GM18519 (cell line): ENCODE results near the gene DMBT1.
"Not testable (repeated sequence)": the region's sequence is repeated elsewhere in the genome, so short reads cannot be mapped to it uniquely, and the experiment has no call there.

Experiments
- ATAC-seq: cut with Tn5 transposase; IDR thresholded peaks from one replicate; pipeline ENCODE4 v1.9.1; 2021; ENCODE audit warnings: mild to moderate bottlenecking, moderate library complexity; ENCODE audit not compliant: unreplicated experiment, low FRiP score

Gene DMBT1

GRCh38 chr10:122576291-122576690, 15.7 kb downstream of the DMBT1 start:
- no peak for ATAC-seq

DNA sequence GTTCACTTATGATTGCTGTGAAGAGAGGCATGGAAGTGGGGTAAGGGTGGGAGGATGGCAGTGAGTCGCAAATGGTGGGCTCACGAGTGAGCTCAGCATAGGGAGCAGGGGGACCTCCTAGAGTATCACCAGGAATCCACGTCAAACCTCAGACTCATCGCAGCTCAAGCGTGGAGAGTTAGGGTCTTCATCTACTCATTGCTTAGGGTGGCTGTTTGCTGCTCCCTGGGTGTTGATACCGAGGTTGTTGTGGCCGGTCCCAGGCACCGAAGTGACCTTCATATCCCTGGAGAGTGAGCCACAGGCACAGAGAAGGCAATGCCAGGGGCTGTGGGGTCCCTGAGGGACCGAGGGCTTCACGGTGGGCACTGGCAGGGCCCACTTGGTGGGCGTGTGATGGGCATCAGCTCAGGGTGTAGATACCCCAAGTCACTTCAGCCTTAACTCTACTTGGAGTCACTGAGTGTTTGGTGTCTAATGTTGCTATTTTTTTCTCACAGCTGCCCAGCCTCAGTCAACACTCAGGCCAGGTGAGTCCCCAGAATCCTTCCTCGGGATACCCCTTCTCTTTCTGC, 16.8 kb downstream of the DMBT1 start:
- no peak for ATAC-seq

GRCh38 chr10:122586070-122586469, 25.5 kb downstream of the DMBT1 start:
- not testable (repeated sequence) for ATAC-seq

DNA sequence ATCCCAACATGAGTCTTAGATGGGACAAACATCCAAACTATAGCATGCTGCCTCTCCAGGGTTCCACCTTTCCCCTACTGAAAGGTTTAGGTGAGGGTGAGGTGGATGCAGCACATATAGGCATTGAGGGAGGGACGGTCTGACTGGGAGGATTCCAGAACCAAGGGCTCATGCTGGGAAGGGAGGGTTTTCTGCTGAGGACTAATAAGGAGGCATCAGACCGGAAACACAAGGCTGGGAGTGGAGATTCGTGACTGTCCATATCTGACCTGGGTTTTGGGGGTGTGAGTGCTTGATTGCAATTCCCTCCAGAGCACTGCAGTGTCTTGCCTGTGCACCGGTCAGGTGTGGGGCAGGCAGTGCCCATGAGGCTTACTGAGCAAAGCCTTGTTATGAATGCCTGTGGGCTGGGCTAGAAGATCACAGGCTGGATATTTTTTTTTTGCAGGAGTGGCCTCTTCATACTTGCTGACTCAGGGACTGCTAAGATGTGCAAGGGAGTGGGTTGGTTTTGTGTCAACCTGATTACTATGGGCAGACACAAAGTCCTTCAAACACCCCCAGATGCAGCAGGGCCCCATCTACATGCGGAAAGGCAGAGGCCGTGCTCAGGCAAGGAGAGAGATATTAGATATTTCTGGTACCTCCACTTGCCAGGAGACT, 26.7 kb downstream of the DMBT1 start:
- no peak for ATAC-seq

DNA sequence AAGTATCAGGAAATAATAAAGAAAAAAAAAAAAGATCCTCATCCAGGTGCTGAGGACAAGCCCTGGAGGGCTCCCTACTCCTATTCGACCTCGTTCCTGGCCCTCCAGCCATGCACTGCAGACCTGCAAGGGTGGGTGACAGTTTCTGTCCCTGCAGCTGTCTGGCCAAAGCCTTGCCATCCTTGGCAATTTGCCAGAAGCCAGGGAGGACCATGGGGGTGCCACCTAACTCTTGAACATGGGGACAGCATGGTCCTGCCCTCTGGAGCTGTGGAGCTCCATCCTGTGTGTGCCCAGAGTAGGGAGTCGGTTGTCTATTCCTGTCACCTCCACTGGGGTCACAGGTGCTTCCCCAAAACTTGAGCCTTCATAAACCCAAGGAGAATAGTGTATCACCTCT, 27.8 kb downstream of the DMBT1 start:
- ATAC-seq = no peak

DNA sequence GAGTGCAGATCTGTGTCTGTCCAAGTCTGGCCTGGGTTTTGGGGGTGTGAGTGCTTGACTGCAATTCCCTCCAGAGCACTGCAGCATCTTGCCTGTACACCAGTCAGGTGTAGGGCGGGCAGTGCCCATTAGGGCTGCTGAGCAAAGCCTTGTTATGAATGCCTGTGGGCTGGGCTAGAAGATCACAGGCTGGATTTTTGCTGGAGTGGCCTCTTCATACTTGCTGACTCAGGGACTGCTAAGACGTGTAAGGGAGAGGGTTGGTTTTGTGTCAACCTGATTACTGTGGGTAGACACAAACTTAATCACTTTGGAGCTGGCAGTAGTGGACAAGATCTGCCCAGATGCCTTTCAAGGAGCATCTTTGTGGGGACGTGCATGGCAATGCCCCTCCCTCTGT, 29.6 kb downstream of the DMBT1 start:
- no peak for ATAC-seq

DNA sequence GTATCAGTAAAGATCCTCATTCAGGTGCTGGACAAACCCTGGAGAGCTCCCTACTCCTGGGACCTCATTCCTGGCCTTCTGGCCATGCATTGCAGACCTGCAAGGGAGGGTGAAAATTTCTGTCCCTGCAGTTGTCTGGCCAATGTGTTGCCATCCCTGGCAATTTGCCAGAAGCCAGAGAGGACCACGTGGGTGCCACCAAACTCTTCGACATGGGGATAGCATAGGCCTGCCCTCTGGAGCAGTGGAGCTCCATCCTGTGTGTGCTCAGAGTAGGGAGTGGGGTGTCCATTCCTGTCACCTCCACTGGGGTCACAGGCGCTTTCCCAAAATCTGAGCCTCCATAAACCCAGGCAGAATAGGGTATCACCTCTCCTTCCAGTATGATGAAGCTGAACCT, 31.2 kb downstream of the DMBT1 start:
- no peak for ATAC-seq

GRCh38 chr10:122592161-122592560, 31.6 kb downstream of the DMBT1 start:
- ATAC-seq = no peak

DNA sequence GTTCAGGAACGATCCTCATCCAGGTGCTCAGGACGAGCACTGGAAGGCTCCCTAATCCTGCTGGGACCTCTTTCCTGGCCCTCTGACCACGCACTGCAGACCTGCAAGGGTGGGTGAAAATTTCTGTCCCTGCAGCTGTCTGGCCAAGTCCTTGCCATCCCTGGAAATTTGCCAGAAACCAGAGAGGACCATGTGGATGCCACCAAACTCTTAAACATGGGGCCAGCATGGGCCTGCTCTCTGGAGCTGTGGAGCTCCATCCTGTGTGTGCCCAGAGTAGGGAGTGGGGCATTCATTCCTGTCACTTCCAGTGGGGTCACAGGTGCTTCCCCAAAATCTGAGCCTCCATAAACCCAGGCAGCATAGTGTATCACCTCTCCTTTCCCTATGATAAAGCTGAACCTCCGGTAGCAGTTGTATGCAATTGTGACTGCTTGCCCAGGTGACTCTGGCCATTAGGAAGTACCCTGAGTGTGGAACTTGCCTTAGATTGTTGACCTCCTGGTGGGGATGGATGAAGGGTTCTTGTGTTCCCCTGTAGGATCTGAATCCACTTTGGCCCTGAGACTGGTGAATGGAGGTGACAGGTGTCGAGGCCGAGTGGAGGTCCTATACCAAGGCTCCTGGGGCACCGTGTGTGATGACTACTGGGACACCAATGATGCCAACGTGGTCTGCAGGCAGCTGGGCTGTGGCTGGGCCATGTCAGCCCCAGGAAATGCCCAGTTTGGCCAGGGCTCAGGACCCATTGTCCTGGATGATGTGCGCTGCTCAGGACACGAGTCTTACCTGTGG, 57.1 kb downstream of the DMBT1 start:
- no peak for ATAC-seq

DNA sequence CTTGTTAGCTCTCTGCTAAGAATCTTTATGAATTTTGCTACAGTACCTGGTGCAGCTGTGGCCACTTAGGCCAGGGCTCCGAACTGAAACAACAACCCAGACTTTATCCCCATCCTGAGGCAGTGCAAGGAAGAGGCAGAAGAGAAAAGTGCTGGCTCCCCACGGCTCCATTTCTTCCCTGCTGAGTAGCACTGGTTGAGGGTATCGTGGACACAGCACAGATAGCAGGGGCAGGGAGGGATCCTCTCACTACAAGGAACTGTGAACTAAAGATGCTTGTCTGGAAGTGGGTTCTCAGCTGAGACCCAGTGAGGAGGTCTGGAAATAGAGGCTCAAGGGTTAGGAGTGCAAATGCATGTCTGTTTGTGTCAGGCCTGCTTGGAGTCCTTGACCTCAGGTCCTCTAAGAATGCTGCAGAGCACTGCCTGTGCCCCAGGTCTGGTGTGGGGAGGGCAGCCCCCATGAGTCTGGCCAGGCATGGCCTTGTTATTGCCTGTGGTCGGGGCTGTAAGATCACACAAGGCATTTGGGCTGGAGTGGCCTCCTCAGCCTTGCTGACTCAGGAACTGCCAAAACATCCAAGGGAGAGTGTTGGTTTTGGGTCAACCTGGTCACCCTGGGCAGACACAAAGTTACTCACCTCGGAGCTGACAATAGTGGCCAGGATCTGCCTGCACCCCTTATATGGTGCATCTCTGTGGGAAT, 58.1 kb downstream of the DMBT1 start:
- no peak for ATAC-seq

DNA sequence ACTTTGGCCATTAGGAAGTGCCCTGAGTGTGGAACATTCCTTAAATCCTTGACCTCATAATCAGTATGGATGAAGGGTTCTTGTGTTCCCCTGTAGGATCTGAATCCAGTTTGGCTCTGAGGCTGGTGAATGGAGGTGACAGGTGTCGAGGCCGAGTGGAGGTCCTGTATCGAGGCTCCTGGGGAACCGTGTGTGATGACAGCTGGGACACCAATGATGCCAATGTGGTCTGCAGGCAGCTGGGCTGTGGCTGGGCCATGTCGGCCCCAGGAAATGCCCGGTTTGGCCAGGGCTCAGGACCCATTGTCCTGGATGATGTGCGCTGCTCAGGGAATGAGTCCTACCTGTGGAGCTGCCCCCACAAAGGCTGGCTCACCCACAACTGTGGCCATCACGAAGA, 60.4 kb downstream of the DMBT1 start:
- ATAC-seq = not testable (repeated sequence)

DNA sequence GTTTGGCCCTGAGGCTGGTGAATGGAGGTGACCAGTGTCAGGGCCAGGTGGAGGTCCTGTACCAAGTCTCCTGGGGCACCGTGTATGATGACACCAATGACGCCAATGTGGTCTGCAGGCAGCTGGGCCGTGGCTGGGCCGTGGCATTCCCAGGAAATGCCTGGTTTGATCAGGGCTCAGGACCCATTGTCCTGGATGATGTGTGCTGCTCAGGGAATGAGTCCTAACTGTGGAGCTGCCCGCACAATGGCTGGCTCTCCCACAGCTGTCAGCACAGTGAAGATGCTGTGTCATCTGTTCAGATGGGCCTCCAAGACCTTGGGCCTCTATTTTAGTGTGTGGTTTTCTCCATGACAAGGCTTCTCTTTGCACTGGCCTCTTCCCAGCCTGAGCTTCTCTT, 64.0 kb downstream of the DMBT1 start:
- ATAC-seq = no peak

- no peak for ATAC-seq
Measured at GRCh38 chr10:122630526-122630925, 70.0 kb downstream of the DMBT1 start.

GRCh38 chr10:122632031-122632430, 71.5 kb downstream of the DMBT1 start:
- no peak for ATAC-seq

- ATAC-seq = no peak
Measured at GRCh38 chr10:122632576-122632975, 72.0 kb downstream of the DMBT1 start.

DNA sequence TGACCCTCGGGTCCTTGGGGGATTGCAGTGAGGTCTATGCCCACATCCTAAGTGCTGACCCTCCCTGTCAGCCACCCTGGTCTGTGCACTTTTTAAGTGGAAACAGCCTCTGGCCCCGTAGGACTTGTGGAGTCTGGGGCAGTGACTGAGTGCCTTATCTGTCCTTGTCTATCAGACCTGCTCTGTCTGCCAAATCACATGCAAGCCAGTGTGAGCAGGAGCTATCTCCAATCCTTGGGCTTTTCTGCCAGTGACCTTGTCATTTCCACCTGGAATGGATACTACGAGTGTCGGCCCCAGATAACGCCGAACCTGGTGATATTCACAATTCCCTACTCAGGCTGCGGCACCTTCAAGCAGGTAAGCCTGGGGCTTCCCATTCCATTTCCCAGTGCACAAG, 76.4 kb downstream of the DMBT1 start:
- ATAC-seq = no peak

GRCh38 chr10:122637376-122637775, 76.8 kb downstream of the DMBT1 start:
- ATAC-seq = no peak

DNA sequence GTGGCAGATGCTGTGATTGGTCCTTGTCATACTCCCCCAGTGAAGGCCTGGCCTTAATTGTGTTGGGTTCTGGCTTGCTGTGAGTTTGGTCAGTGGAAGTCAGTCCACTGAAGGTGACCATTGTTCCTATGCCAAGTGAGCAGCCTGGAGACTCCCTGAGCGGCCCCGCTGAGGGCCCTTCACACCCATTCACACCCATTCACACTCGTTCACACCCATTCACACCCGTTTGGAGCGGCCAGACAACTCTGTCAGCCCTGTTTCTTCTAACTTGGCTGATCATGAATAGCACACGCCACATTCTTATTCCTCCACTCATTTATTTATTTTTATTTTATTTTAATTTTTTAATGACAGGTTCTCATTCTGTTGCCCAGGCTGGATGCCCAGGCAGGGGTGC, 77.6 kb downstream of the DMBT1 start:
- no peak for ATAC-seq

GRCh38 chr10:122639801-122640200, 79.2 kb downstream of the DMBT1 start:
- no peak for ATAC-seq

DNA sequence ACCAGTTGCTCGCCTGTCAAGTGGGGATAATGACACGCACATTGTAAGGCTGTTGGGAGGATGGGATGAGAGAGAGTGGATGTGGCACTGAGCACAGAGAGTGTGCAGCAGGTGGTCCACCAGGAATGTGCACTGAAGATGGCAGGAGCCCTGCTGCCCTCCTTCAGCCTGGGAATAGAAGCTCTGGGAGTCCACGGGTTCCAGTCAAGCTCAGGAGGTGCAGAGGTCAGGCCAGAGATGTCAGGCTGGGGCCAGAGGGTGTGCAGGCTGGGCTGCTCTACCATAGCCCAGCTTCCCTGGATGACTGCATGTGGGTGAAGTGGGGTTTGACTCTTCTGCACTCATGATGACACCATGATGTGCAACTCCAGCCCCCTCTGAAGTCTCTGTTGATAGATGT, 80.4 kb downstream of the DMBT1 start:
- ATAC-seq = no peak
